NOMO-1 treated with DMSO at 0.1 percent for 48 hours (cell line): ENCODE measurements around the gene CD81.

Source experiments
- DNase-seq: peaks from one replicate; lab custom pipeline; 2025; ENCODE audit not compliant: unreplicated experiment; lab: John Stamatoyannopoulos, UW

CD81 gene

DNA sequence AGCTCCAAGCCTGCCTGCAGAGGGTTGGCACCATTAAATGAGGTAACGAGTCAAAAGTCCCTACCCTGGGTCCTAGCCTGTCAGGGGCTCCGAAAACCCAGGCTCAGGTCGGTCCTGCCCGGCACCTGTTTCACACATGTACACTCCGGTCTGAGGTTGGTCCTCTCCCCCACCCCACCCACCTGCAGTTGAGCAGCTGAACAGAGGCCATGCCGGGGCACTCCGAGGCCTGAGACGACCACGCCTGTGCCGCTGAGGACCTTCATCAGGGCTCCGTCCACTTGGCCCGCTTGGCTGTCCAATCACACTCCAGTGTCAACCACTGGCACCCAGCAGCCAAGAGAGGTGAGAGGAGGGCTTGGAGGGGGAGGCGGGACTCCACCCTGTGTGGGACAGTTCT is 25.0 kb downstream of the CD81 start:
- DNase-seq, result no peak

DNA sequence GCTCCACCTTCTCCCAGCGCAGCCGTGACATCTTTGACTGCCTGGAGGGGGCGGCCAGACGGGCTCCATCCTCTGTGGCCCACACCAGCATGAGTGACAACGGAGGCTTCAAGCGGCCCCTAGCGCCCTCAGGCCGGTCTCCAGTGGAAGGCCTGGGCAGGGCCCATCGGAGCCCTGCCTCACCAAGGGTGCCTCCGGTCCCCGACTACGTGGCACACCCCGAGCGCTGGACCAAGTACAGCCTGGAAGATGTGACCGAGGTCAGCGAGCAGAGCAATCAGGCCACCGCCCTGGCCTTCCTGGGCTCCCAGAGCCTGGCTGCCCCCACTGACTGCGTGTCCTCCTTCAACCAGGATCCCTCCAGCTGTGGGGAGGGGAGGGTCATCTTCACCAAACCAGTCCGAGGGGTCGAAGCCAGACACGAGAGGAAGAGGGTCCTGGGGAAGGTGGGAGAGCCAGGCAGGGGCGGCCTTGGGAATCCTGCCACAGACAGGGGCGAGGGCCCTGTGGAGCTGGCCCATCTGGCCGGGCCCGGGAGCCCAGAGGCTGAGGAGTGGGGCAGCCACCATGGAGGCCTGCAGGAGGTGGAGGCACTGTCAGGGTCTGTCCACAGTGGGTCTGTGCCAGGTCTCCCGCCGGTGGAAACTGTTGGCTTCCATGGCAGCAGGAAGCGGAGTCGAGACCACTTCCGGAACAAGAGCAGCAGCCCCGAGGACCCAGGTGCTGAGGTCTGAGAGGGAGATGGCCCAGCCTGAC is 26.0 kb downstream of the CD81 start:
- DNase-seq, result no peak

DNA sequence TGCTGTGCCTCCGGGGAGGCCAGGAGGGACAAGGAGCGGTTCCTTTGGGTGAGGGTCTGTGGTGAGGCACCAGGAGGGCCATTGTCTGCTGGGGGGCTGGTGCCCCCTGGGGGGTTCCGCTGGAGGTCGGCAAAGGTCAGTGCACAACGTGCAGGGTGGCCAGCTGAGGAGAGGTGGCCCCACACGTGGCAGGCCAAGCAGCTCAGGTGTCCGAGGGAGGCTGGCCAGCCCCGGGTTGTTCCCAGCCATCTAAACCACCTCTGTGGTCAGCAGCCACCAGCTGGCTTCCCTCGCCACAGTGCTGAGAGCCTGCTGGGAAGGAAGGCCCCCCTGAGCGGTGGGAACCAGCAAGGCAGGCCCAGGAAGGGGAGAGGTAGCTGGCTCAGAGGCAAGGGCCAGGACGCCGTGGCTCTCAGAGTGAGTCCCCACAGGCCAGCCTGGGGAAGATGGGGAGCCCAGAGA is 27.7 kb downstream of the CD81 start:
- no peak for DNase-seq

DNA sequence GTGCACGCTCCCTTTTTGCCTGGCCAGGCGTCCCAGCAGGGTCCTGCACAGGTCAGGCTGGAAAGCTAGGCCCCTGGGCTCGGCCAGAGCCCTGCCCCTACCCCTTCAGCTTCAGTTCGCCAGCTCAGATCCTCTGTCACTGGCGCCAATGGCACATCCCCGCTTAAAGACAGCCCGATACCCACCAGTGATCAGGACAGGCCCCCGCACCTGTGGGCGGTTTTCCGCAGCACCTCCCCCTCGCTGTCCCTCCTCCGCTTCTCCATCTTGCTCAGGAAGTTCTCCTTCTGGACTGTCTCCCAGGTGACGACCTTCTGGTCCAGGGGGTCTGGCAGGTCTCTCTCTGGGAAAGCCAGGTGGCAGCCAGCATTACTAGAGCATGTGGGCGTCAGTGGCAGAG is 29.3 kb downstream of the CD81 start:
- no peak for DNase-seq

DNA sequence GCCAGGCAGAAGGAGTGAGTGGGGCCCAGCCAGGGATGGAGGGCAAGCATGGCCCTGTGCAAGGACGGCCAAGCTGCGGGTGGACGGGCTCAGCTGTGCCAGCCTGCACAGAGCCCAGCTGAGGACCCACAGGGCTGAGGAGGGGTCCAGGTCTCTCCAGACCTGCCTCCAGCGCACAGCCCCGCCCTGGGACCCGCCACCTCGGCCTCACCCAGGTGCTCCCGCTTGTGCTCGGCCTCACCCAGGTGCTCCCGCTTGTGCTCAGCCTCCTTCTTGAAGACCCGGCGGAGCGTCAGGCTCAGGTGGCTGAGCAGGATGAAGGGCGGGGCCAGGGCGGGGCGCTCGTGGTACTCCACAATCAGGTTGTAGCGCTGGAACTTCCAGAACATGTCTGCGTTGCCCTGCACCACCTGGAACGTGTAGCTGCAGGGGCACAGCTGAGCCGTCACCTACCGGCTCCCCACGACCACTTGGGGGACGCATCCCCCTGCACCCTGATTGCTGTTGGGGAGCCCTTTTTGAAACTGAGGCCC is 29.8 kb downstream of the CD81 start:
- DNase-seq, result no peak

DNA sequence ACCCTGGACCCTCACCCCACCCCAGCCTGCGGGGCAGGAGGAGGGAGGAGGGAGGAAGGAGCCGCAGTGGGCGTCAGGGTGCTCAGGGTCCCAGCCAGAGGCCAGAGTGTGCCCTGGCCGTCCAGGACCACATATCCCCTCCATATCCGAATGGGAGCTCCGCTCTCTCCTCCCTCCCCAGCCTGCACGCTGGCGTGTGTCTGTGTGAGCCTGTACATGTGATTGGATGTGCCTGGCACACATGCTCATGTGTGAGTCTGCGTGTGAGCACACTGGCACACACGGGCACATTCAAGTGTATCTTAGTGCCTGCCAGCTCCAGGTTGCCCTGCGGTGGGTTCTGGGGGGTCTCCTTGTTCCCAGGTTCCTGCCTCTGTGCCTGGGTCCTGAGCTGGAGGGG is 31.6 kb downstream of the CD81 start:
- DNase-seq, result no peak

DNA sequence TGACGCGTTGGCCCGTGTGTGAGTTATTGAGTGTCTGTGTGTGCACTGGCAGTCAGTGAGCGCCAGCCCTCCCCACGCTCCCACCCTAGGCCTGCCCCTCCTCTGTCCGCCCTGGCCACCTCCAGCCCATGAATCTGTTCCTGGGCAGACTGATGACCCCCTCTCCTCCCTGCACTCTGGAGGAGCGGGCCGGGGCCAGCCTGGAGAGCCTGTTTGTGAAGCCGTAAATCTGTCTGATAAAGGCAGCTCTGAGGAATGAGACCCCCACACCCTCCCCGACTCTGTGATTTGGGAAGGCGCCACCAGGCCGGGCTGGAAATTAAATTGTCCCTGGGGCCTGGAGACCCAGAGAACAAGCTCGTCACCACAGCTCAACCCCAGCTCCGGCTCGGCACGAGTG is 32.0 kb downstream of the CD81 start:
- no peak for DNase-seq

DNA sequence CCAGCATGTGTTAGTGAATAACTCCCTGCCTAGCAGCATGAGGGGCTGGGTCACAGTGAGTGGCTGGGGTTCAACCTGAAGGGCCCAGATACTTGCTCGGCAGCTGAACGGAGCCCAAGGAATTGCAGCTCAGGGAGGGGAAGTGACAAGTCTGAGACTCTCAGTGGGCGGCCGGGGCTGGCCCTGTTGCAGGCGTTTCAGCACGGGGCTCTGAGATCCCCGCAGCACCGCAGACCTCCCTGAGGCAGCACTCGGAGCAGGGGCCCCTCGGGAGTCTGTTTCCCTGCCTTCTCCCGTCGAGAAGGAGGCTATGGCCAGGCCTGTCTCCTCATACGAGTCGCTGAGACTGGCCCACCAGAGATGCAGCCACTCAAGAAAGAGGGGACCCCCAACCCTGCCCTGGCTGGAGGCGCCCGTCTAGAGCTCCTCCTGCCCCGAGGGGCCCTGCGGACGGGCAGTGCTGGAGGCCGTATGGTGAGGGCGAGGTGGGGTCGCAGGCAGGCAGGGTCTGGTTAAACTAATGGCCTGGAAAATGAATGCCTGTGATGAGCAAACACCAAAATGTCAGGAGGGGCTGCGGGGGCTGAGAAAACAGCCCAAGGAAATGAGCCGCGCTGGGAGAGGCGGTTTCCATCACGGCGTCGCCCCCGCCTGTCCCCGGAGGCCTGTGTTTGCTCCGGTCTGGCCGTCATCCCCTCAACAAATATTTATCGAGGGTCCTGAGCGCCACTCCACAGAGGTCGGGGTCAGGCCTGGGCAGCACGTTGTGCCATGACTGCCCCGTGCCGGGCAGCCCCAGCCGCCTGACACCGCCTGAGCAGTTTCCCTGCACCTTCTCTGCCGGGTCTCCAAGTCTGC is 32.7 kb downstream of the CD81 start:
- no peak for DNase-seq

DNA sequence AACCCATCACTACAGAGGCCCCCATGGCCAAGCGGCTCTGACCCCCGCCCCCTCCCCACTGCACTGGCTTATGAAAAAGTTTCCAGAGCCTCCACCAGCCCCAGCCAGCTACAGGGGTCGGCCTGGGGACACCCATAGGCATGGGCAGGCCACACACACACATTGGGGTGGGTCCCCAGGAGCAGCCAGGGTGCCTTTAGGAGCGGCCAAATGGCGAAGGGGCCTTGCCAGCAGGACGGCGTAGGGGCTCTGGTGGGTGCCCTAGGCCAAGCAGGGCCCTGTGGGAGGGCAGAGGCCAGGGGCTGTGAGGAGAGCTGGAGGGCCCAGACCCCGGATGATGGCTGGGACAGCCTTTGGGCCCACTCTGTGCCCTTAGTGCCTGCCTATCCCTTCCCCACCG is 33.5 kb downstream of the CD81 start:
- no peak for DNase-seq

DNA sequence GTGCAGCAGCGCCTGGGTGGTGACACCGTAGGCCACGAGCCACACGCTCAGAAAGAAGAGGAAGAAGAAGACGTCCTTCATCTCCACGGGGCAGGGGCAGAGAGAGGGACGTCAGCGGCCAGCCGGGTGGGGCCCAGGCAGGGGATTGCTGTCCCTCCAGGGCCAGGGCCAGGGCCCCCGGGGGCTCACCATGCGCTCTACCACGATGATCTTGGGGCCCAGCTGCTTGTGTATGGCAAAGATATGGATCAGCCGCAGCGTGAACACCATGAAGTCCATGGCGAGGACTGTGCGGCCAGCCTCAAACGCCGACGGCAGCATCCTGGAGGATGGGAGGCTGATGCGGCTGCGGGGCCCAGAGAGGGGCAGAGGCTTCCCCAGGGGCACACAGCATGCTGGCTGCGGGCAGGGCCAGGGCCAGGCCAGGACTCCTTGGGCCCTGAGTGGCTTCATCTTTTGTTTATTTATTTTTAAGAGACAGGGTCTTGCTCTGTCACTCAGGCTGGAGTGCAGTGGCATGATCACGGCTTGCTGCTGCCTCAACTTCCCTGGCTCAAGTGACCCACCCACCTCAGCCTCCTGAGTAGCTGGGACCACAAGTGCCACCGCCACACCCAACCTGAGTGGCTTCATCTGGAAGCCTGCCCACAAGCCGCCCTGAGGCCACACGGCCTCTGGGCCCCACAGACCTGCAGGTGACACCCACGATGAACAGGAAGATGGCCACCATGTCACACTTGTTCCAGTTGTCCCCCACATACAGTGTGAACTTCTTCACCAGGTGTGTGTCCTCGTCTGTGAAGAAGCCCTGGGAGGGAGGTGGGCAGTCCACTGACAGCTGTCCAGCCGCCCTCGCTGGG is 34.6 kb downstream of the CD81 start:
- DNase-seq, result no peak

DNA sequence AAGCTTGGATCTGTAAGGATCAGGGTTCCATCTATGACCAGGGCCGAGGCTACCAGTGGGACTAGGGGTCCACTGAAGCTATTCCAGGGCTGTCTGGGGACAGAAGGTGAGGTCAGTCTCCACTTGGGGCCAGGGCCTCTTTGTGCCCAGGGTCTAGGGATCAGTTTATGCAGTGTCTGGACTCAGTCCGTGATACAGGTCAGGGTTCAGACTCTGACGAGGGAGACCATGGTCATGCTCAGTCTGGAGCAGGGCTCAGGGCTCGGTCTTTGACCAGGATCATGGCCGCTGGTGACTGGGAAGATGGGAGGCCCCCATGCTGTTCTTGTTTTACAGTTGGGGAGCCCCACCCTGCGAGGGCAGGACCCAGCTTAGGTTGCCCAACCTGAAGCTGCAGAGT is 35.2 kb downstream of the CD81 start:
- DNase-seq, result no peak

DNA sequence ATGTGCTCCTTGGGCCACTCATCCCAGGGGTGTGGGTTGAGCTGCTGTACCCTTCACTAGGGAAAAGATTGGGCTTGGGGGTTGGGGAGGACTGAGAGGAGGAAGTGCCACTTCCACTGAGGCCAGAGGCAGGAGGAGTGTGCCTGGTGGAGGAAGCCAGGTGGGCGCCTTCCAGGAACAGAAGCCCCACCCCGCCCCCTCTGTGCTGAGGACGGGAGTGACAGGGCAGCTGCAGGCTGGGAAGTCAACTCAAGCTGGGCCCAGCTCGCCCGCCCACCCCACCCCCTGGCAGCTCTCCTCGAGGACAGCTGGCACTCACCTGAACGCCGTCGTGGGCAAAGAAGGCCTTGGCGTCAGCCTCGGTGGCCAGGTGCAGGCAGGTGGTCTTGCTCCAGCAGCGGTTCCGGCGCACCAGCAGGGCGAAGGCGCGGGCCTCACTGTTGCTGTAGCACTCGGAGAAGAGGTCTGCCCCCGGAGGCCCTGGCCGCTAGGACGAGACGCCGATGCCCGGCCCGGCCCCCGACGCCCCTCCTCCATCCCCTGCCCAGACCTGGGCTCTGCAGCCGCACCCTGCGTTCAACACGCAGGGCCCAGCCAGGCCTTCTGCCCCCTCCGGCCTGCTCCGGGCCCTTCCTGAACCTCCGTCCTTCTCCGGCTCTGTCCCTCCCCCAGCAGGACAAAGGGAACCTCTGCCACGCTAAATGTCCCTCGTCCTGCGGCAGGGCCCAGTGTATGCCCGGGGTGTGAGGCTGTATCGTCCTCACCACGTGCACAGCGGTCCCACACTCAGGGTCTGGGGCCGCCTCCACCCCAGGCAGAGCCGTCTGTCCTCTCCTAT is 36.9 kb downstream of the CD81 start:
- no peak for DNase-seq

DNA sequence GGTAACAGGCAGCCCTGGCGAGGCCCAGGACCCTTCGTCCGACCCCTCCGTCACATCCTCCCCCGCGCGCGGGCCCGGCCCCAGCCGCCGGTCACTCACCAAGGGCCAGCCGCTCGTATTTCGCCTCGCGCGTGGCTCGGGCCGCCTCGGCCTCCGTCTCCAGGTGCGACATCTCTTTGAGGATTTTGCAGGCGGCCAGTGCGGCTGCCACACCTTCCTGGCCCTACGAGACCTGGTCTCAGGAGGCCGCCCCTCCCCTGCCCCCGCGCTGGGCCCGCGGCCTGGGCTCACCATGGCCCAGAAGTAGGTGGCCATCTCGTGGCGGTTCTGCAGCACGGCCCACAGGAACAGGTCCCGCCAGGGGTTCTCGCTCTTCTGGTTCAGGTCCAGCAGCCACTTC is 37.5 kb downstream of the CD81 start:
- no peak for DNase-seq

DNA sequence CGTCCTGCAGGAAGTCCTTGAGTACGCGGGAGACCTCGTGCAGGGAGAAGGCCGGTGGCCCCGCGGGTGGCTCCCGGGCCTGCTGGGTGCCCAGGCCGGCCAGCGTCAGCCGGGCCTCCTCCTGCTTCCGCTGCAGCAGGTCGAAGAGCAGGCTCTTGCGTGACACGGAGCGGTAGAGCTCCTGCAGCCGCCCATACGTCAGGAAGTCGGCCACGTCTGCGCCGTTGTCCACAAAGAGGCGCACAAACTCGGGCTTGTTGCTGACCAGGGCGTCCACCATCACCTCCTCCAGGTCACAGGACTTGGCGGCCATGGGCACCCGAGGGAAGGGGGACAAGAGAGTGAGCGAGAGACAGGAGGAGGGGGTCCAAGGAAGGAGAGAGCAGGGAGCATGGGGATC is 38.1 kb downstream of the CD81 start:
- DNase-seq, result no peak

DNA sequence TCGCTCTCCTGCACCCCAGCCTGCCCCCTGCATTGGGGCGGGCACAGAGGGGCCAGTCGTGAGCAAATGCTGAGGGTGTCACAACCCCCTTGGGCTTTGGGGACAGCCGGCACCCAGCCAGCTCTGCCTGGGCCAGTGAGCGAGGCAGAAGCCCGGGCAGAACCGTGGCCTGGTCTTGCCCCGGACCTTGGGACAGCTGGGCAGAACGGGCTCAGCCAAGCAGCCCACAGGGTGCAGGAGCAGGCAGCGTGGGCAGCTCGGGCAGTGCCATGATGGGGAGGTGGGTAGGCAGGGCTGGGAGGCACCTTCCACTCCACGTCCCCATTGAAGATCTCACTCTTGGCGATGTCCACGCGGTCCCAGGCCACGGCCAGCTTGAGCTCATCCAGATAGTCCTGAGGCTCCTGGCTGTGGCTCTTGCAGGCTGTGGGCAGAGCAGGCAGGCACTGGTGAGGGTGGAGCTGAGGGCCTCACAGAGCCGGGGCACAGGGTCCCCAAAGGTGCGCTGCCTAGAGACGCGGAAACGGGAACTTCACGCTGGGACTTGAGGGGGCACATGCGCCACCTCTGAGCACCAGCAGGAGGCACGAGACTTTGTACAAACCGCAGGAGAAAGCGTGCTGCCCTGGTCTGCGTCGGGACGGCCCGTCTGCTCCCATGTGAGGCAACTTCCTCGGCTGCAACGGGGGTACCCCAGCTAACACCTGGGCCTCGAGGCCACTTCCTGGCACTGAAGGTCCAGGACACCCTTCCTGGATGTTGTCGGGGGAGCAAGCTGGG is 38.7 kb downstream of the CD81 start:
- no peak for DNase-seq

DNA sequence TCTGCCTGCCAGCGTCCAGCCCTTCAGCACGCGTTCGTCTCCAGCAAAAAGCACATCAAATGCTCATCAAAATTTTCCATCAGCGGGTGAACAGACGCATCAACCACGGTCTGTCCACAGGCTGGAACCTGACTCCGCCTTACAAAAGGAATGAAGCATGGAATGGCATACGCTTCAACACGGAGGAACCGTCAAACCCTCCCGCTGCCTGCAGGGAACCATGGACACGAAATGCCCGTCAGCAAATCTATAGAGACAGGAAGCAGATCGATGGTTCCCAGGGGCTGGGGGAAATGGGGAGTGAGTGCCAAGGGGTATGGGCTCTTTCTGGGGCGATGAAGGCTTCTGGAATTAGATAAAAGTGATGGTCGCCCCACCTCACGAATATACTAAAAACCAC is 39.7 kb downstream of the CD81 start:
- no peak for DNase-seq

DNA sequence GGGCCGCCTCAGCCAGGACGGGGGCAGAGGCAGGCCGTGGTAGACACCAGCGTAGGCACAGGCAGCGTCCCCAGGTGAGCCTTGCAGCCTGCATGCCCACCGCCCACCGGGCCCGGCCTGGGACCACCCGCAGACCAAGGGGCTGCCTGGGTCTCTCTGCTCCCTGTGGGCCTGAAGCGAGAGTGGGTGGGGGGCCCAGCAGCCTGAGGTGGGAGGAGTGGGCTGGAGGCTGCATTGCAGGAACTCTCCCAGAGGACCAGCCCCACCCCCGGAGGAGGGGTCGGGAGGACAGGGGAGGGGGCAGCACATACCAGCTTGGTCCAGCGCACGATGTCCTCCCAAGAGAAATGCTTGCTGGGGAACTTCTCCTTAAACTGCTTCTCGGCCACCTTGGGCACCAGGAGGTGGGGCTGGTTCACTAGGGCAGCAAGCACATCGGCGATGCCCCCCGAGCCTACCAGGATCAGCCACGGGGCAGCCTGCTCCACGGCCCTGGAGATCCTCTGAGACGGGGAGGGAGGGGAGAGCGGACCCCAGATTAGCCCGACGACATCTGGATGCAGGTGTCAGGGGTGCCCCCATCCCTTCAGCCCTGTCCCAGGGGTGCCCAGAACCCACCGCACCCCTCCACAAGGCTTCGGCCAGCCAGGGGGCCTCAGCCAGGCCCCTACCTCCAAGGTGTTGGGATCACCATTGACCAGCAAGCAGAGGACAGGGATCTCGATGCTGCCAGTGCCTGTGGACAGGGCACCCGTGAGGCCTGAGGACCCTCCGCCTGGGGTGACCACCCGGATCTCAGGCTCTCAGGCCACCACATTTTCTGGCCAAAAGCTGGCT is 41.0 kb downstream of the CD81 start:
- DNase-seq, result no peak

DNA sequence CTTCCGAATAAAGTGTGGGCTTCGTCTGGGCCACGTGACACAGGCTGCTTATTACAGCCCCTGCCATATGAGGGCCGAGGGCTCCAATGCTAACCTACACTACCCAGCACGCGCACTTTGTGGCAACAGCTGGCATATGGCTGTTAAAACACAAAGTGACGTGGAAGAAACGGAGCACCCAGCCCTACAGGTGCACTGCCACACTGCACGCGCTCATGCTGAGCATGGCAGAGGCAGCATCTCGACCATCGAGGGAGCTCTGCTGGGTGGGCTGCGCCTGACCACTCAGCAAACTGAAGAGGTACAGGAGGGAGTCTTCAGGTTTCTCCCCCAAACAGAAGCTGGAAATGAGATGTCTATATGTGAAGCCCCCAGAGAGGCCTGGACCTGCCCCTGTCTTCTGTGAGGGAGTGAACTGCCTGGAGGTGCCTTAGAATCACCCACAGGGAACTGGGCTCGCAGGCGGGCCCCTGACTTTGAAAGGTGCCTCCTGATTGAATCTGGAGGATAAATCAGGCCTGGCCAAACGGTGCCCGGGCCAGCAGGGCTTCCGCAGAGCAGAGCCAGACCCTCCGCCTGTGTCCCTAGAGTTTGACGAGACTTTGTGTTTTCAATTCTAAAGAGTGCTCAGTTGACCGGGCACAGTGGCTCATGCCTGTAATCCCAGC is 41.7 kb downstream of the CD81 start:
- no peak for DNase-seq
